Measurements from ENCODE around the gene VAC14.

Gene VAC14

DNA sequence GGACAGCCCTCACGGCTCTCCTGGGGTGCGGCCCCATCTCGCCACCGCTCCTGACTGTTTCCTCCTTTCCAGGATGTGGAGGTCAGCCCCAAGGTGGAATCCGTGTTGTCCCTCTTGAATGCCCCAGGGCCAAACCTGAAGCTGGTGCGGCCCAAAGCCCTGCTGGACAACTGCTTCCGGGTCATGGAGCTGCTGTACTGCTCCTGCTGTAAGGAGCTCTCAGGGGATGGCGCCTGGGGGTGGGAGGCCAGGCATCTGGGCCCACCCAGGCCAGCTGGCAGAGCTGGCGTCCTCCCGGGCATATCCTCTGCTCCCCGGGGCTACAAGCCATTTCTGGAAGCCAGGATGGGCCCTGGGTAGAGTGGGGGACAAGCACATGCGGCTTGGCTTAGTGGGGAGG is 141.4 kb downstream of the VAC14 start:
- TF ChIP-seq FOXM1 (IDR thresholded peaks at IDR 0.05; ENCODE audit: borderline replicate concordance) = no peak
- TF ChIP-seq FOXA1 (IDR thresholded peaks at IDR 0.05) = no peak
- TF ChIP-seq L3MBTL2 (conservative IDR thresholded peaks at IDR 0.05) = no peak
- TF ChIP-seq ARNT (IDR thresholded peaks at IDR 0.05) = no peak
- no peak for TF ChIP-seq ZNF384 (IDR thresholded peaks at IDR 0.05)
- TF ChIP-seq, protein P1, sequence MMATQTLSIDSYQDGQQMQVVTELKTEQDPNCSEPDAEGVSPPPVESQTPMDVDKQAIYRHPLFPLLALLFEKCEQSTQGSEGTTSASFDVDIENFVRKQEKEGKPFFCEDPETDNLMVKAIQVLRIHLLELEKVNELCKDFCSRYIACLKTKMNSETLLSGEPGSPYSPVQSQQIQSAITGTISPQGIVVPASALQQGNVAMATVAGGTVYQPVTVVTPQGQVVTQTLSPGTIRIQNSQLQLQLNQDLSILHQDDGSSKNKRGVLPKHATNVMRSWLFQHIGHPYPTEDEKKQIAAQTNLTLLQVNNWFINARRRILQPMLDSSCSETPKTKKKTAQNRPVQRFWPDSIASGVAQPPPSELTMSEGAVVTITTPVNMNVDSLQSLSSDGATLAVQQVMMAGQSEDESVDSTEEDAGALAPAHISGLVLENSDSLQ (IDR thresholded peaks at IDR 0.05) = no peak
- no peak for TF ChIP-seq LEF1 (IDR thresholded peaks at IDR 0.05; ENCODE audit: borderline replicate concordance)
- no peak for TF ChIP-seq SUZ12 (IDR thresholded peaks at IDR 0.05)
- no peak for TF ChIP-seq HDGF (IDR thresholded peaks at IDR 0.05; ENCODE audit: borderline replicate concordance)
- TF ChIP-seq NFRKB (IDR thresholded peaks at IDR 0.05) = no peak
- no peak for TF ChIP-seq SP1 (IDR thresholded peaks at IDR 0.05)
- TF ChIP-seq CTBP1 (IDR thresholded peaks at IDR 0.05; ENCODE audit: borderline replicate concordance) = no peak
- TF ChIP-seq ELF4 (IDR thresholded peaks at IDR 0.05) = no peak
- no peak for TF ChIP-seq TARDBP (IDR thresholded peaks at IDR 0.05)
- TF ChIP-seq FOXK2 (IDR thresholded peaks at IDR 0.05) = no peak
- no peak for TF ChIP-seq BHLHE40 (IDR thresholded peaks at IDR 0.05; ENCODE audit: borderline replicate concordance)
- ChIA-PET CTCF (interaction anchor here (0.6 kb wide), 1 partner anchor 112 kb away, joined by 7 read pairs; no protein-coding TSS in a partner anchor), POLR2A (no interaction called here)
- no peak for DNase-seq (ENCODE audit: extremely low spot score)

DNA sequence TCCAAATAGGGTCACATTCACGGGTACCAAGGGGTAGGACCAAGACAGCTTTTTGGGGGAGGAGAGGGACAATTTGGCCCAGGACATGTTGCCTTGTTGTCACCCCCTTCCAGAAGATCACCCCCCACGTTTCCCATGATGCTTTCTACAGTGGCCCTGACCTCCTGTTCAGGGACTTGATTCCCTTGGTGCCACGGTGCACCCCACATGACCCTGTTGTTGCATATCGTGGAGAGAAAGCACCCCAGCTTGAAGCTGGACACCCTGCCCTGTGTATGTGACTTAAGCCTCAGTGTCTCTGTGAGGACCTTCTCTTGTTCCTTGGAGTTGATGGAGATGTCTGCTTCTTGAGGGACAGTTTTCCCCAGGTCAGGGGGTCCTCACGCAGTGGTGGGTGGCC is 142.0 kb downstream of the VAC14 start:
- POLR2A ChIA-PET = no interaction called here
- CTCF ChIA-PET = interaction anchor here (0.6 kb wide), 1 partner anchor 112 kb away, joined by 7 read pairs; no protein-coding TSS in a partner anchor

DNA sequence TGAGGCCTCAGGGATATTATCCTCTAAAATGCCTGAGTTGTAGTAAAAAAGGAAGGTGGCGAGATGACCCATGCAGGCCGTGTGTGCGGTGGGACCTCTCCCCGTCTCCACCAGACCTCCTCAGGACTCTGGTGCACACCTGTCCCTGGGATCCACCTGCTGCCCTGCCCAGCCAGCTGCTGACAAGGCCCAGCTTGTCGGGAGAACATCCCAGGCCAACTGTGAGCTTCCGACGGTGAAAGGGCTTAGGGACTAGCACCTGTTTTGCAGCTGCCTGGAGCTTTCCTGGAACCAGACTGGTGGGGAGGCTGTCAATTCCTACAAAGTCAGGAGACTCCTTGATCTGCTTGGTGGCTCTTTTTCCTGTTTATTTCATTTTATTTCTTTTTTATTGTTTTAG is 143.0 kb downstream of the VAC14 start:
- CTCF ChIA-PET = no interaction called here
- TF ChIP-seq FOXM1 (IDR thresholded peaks at IDR 0.05; ENCODE audit: borderline replicate concordance) = no peak
- TF ChIP-seq ZNF384 (IDR thresholded peaks at IDR 0.05) = no peak
- TF ChIP-seq ELF4 (IDR thresholded peaks at IDR 0.05) = no peak
- TF ChIP-seq FOXA1 (IDR thresholded peaks at IDR 0.05) = no peak
- no peak for TF ChIP-seq BHLHE40 (IDR thresholded peaks at IDR 0.05; ENCODE audit: borderline replicate concordance)
- TF ChIP-seq HDGF (IDR thresholded peaks at IDR 0.05; ENCODE audit: borderline replicate concordance) = no peak
- no peak for TF ChIP-seq LEF1 (IDR thresholded peaks at IDR 0.05; ENCODE audit: borderline replicate concordance)
- no peak for TF ChIP-seq FOXK2 (IDR thresholded peaks at IDR 0.05)
- no peak for TF ChIP-seq SP1 (IDR thresholded peaks at IDR 0.05)
- no peak for TF ChIP-seq L3MBTL2 (conservative IDR thresholded peaks at IDR 0.05)
- no peak for TF ChIP-seq ARNT (IDR thresholded peaks at IDR 0.05)
- TF ChIP-seq SUZ12 (IDR thresholded peaks at IDR 0.05) = no peak
- TF ChIP-seq, protein P1 (IDR thresholded peaks at IDR 0.05) = no peak
- no peak for TF ChIP-seq TARDBP (IDR thresholded peaks at IDR 0.05)
- no peak for TF ChIP-seq CTBP1 (IDR thresholded peaks at IDR 0.05; ENCODE audit: borderline replicate concordance)
- TF ChIP-seq NFRKB (IDR thresholded peaks at IDR 0.05) = no peak
- no peak for DNase-seq (ENCODE audit: extremely low spot score)
- POLR2A ChIA-PET = no interaction called here

More for the DNA sequence above, 142.0 kb downstream of the VAC14 start:
- no peak for DNase-seq (ENCODE audit: extremely low spot score)
- TF ChIP-seq CTBP1 (IDR thresholded peaks at IDR 0.05; ENCODE audit: borderline replicate concordance) (no peak), L3MBTL2 (conservative IDR thresholded peaks at IDR 0.05) (no peak), TARDBP (IDR thresholded peaks at IDR 0.05) (no peak), SUZ12 (IDR thresholded peaks at IDR 0.05) (no peak), SP1 (IDR thresholded peaks at IDR 0.05) (no peak), BHLHE40 (IDR thresholded peaks at IDR 0.05; ENCODE audit: borderline replicate concordance) (no peak), FOXA1 (IDR thresholded peaks at IDR 0.05) (no peak), NFRKB (IDR thresholded peaks at IDR 0.05) (no peak), ARNT (IDR thresholded peaks at IDR 0.05) (no peak)
- TF ChIP-seq, protein P1 (IDR thresholded peaks at IDR 0.05) = no peak

GRCh38 chr16:70656712-70657263 is 144.2 kb downstream of the VAC14 start:
- no peak for TF ChIP-seq BHLHE40 (IDR thresholded peaks at IDR 0.05; ENCODE audit: borderline replicate concordance)
- no peak for TF ChIP-seq TARDBP (IDR thresholded peaks at IDR 0.05)
- TF ChIP-seq ZNF384 (IDR thresholded peaks at IDR 0.05) = no peak
- no peak for TF ChIP-seq FOXA1 (IDR thresholded peaks at IDR 0.05)
- TF ChIP-seq CTBP1 (IDR thresholded peaks at IDR 0.05; ENCODE audit: borderline replicate concordance) = no peak
- no peak for TF ChIP-seq SP1 (IDR thresholded peaks at IDR 0.05)
- TF ChIP-seq NFRKB (IDR thresholded peaks at IDR 0.05) = no peak
- TF ChIP-seq, protein P1 (IDR thresholded peaks at IDR 0.05) = no peak
- no peak for TF ChIP-seq SUZ12 (IDR thresholded peaks at IDR 0.05)
- no peak for DNase-seq (ENCODE audit: extremely low spot score)
- ChIA-PET POLR2A (no interaction called here), CTCF (no interaction called here)

DNA sequence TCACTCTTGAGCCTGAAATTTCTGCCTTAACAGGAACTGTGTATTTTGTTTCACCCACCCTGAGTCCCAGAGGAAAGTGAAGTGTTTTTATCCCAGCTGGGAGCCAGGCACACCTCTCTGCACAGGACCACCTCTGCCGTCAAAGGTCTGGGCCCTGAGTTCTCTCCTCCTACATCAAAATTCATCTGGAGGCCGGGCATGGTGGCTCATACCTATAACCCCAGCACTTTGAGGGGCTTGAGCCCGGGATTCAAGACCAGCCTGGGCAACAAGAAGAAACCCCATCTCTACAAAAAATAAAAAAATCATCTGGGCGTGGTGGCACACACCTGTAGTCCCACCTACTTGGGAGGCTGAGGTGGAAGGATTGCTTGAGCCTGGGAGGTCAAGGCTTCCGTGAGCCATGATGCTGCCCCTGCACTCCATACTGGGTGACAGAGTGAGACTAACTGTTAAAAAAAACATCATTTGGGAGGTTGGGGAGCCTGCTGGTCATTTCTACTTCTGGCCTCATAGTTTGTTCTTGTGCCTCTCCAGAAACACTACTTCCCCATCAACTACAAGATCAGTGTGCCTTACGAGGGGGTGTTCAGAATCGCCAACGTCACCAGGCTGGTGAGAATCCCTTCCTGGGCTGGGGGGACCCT is 144.8 kb downstream of the VAC14 start:
- ChIA-PET CTCF (no interaction called here), POLR2A (no interaction called here)
- no peak for DNase-seq (ENCODE audit: extremely low spot score)
- TF ChIP-seq TARDBP (IDR thresholded peaks at IDR 0.05) (no peak), BHLHE40 (IDR thresholded peaks at IDR 0.05; ENCODE audit: borderline replicate concordance) (no peak), LEF1 (IDR thresholded peaks at IDR 0.05; ENCODE audit: borderline replicate concordance) (no peak)
